ENCODE results near the gene DKKL1.

Gene DKKL1

DNA sequence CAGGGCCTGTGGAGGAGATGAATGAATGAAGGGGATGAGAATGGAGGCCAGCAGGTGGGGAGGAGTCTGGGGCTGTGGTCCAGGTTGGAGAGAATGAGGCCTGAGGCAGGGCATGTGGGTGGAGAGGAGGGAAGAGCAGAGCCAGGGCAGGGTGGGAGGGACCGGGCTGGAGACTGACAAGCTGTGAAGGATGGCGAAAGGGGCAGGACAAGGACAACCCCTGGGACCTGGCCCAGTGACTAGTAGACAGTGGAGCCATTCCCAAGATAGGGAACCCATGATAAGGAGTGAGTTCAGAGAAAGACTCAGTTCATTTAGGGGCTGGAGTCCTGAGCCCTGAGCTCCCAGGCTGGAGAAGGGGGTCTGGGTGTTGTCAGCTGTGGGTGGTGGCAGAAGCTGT, 56.5 kb downstream of the DKKL1 start:
- DNase-seq (ENCODE audit: extremely low read depth, low read depth), result no peak
- TF ChIP-seq, protein P1, sequence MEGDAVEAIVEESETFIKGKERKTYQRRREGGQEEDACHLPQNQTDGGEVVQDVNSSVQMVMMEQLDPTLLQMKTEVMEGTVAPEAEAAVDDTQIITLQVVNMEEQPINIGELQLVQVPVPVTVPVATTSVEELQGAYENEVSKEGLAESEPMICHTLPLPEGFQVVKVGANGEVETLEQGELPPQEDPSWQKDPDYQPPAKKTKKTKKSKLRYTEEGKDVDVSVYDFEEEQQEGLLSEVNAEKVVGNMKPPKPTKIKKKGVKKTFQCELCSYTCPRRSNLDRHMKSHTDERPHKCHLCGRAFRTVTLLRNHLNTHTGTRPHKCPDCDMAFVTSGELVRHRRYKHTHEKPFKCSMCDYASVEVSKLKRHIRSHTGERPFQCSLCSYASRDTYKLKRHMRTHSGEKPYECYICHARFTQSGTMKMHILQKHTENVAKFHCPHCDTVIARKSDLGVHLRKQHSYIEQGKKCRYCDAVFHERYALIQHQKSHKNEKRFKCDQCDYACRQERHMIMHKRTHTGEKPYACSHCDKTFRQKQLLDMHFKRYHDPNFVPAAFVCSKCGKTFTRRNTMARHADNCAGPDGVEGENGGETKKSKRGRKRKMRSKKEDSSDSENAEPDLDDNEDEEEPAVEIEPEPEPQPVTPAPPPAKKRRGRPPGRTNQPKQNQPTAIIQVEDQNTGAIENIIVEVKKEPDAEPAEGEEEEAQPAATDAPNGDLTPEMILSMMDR (IDR thresholded peaks at IDR 0.05; ENCODE audit: low read depth, low read length), result no peak

DNA sequence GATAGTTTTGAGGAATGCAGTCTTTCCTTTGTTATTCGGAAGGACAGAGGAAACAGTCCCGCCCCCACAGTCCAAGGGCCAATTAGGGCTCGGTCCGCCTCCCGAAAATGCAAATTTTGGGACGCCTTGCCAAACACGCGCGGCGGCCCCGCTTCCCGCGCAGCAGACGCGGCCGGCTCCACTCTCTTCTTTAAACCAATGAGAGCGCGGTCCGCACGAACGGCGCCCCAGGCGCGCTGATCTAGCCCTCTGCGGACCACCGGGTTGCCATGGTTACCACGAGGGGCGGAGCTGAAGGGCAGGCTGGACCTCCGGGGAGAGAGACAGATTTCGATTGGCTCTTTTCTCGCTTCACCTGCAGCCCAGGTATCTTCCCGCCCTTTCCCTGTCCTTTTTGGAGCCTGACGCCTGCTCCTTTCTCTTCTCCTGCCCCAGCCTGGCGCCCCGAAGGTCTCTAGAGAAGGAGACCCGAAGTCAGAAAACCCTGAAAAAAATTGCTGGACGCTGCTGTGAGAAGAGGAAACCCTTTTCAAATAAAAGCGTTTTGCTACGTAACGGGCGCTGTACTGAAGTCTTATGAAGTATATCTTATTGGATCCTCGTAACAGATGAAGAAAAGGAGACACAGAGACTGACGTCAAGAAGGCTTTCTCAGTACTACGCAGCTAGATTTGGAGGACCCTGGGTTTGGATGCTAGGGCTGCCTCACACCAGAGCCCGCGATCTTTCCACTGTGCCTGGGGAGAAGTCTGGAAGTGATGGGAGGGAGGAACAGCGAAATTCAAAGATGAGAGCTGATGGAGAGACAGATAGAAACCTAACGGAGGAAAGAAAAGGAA, 57.6 kb downstream of the DKKL1 start:
- TF ChIP-seq, protein P1 (IDR thresholded peaks at IDR 0.05; ENCODE audit: low read depth, low read length), result no peak
- no peak for DNase-seq (ENCODE audit: extremely low read depth, low read depth)

DNA sequence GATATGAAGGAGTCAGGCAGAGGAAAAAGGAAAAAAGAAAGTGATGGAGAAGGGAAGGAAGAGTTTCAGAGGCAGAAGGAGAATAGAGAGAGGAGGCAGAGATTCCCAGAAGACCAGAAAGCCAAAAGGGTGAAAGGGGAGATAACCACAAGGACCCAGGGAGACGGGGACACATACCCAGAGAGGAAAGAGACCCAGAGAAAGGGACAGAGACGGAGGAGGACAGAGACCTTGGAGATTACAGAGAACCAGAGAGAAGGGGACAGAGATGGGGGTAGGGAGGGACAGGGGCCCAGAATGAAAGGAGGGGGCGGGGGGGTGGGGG, 58.2 kb downstream of the DKKL1 start:
- no peak for DNase-seq (ENCODE audit: extremely low read depth, low read depth)
- TF ChIP-seq, protein P1 (IDR thresholded peaks at IDR 0.05; ENCODE audit: low read depth, low read length), result no peak

DNA sequence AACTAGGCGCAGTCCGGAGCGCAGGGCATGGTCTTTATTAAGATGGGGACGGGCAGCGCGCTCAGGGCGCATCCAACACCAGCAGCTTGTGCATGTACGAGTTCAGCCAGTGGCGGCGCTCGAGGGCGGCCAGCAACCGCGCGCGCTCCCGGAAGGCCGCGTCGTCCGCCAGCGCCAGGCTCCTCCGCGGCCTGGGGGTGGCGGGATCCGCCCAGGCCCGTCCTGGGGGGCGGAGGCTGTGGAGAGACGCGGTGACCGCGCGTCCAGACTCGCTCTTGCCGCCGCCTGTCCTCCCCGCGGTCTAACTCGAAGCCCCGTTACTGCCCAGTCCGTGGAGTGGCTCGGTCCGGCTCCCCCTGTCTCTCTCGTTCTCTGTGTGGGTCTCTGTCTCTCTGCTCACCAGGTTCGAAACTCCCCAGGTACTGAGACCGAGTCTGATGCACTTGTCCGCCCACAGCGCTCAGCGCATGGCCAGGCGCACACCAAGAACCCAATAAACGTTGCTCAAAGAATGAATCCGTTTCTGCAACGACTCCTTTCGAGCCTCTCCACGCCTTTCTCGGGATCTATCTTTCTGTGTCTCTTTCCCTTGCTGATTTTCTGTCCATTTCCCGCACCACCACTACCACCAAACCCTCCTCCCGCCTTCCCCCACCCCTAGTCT, 58.9 kb downstream of the DKKL1 start:
- DNase-seq (ENCODE audit: extremely low read depth, low read depth), result no peak
- TF ChIP-seq, protein P1 (IDR thresholded peaks at IDR 0.05; ENCODE audit: low read depth, low read length), result peak; percentile 23

DNA sequence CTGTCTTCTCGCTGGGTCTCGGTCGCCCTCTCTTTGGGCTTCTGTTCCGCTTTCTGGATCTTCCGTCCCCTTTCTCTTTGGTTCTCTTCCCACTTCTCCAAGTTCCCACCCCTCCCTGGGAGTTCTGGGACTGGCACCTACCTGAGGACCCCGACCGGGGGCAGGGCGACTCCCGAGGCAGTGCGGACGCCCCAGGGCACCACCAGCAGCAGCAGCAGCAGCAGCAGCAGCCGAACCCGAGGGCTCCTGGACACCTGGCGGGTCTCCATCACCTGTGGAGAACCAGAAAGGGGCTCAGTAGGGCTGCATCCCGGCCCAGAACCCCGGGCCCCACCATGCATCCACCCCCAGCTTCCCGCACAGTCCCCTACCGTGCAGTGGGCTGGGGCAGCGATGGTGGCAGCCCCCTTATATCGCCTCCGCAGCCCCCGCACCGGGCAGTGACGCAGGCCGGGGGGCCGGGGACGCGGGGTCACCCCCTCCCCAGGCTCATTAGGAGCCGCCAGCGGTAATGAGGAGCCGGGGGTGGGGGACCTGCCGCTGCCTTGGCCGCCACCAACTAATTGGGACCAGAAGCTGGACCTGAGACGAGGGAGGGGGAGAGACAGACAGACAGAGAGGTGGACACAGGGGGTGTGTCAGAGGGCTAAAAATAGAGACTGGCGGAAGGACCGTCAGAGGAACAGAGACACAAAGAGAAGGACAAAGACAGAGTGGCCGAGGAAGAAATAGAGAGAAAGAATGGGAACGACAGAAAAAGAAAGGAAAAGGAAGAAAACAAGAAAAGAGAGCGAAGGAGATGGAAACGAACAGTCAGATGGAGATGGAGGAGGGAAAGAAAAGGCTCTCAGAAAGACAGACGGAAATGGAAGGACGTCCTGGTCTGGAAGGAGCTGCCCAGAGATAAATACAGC, 59.7 kb downstream of the DKKL1 start, which contains the start of gene PTH2:
TSS of gene PTH2 (minus strand) at position 371 of the 914 bp plus-strand sequence. CDS start at position 269, 102 bp downstream.
- TF ChIP-seq, protein P1 (IDR thresholded peaks at IDR 0.05; ENCODE audit: low read depth, low read length), result no peak
- DNase-seq (ENCODE audit: extremely low read depth, low read depth), result no peak

DNA sequence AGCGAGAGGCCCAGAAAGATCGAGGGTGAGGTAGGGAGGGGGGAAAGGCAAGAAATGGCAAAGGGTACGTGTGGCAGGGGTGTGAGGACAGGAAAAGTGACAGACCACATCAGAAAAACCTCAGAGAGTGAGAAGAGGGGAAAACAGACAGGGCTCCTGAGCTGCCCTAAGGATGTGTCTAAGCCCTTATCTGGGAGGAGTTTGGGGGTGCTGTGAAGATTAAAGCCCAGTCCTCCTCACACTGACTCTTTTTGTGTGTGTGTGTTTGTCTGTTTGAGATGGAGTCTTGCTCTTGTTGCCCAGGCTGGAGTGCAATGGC, 60.3 kb downstream of the DKKL1 start:
- TF ChIP-seq, protein P1 (IDR thresholded peaks at IDR 0.05; ENCODE audit: low read depth, low read length), result no peak

More for the DNA sequence above, 60.3 kb downstream of the DKKL1 start:
- DNase-seq (ENCODE audit: extremely low read depth, low read depth), result no peak

Data from AG09319 (cell line).